Neural cell (in vitro differentiated cells): ENCODE data around the gene ZBTB44. TPM values are rescaled to one million over a fixed set of nuclear protein-coding genes. Genes with fewer than 3 reads are reported as not detected.

Source experiments
- H2AFZ ChIP-seq: fragments of 200-600, 300-800 bp; sonication (generic), shearing (Covaris generic); 2 replicates; pipeline ENCODE4 v1.6.0; 2014; ENCODE audit warnings: low read depth, mild to moderate bottlenecking, antibody characterized with exemption, low read length, moderate library complexity
- H3F3A ChIP-seq: fragments of 200-600 bp; shearing (Covaris generic); 2 replicates; pipeline ENCODE4 v1.6.1; 2016; ENCODE audit warnings: mild to moderate bottlenecking, moderate library complexity, mixed read lengths, antibody characterized with exemption, low read length; ENCODE audit not compliant: insufficient read depth, poor library complexity, severe bottlenecking
- H3K27ac ChIP-seq: fragments of 200-600, 300-800 bp; sonication (generic), shearing (Covaris generic); 2 replicates; pipeline ENCODE4 v1.5.1; 2014; ENCODE audit warnings: mild to moderate bottlenecking, low read length, moderate library complexity
- H3K27me3 ChIP-seq: fragments of 300-800, 200-600 bp; sonication (generic), shearing (Covaris generic); 2 replicates; pipeline ENCODE4 v1.6.0; 2014; ENCODE audit warnings: mild to moderate bottlenecking, low read depth, low read length, moderate library complexity; ENCODE audit not compliant: insufficient read depth
- H3K36me3 ChIP-seq: fragments of 300-800, 200-600 bp; sonication (generic), shearing (Covaris generic); 2 replicates; pipeline ENCODE4 v1.5.1; 2014; ENCODE audit warnings: mild to moderate bottlenecking, antibody characterized with exemption, low read length, moderate library complexity; ENCODE audit not compliant: insufficient read depth
- H3K4me2 ChIP-seq: fragments of 300-800, 200-600 bp; sonication (generic), shearing (Covaris generic); 2 replicates; pipeline ENCODE4 v1.6.0; 2014; ENCODE audit warnings: mild to moderate bottlenecking, low read length
- H3K4me3 ChIP-seq: fragments of 300-800, 200-600 bp; sonication (generic), shearing (Covaris generic); 2 replicates; pipeline ENCODE4 v1.5.1; 2014; ENCODE audit warnings: mild to moderate bottlenecking, low read length, moderate library complexity
- H3K79me2 ChIP-seq: fragments of 200-600 bp; shearing (Covaris generic); replicated peaks from 2 replicates; pipeline ENCODE4 v1.6.0; 2014; ENCODE audit warnings: mild to moderate bottlenecking, low read length, moderate library complexity; ENCODE audit not compliant: insufficient read depth
- H3K9ac ChIP-seq: fragments of 300-800, 200-600 bp; sonication (generic), shearing (Covaris generic); 2 replicates; pipeline ENCODE4 v1.6.1; 2016; ENCODE audit warnings: mild to moderate bottlenecking, low read length, mixed read lengths
- H3K9me2 ChIP-seq: fragments of 200-600 bp; shearing (Covaris generic); 2 replicates; pipeline ENCODE4 v1.6.1; 2016; ENCODE audit warnings: mild to moderate bottlenecking, low read length, mixed read lengths; ENCODE audit not compliant: insufficient read depth
- H3K9me3 ChIP-seq: fragments of 200-600, 300-800 bp; sonication (generic), shearing (Covaris generic); 2 replicates; pipeline ENCODE4 v1.6.1; 2016; ENCODE audit warnings: mild to moderate bottlenecking, mixed run types, low read length, moderate library complexity, mixed read lengths
- H4K20me1 ChIP-seq: fragments of 200-600 bp; shearing (Covaris generic); 2 replicates; pipeline ENCODE4 v1.6.1; 2016; ENCODE audit warnings: mild to moderate bottlenecking, mixed run types; ENCODE audit not compliant: insufficient read depth
- CTCF ChIP-seq: fragments of 450-650 bp; IDR thresholded peaks from 2 replicates; pipeline ENCODE4 v1.5.1; 2014; ENCODE audit warnings: antibody characterized with exemption, mild to moderate bottlenecking, moderate library complexity; ENCODE audit not compliant: poor library complexity, severe bottlenecking
- EP300 ChIP-seq: fragments of 450-650 bp; conservative IDR thresholded peaks from 2 replicates; pipeline ENCODE4 v1.6.1; 2014; ENCODE audit warnings: antibody characterized with exemption, mild to moderate bottlenecking, moderate library complexity; ENCODE audit not compliant: poor library complexity, severe bottlenecking
- EZH2 ChIP-seq: fragments of 200-600, 300-800 bp; shearing (Covaris generic), sonication (generic); IDR thresholded peaks from 2 replicates; pipeline ENCODE4 v1.6.1; 2014; ENCODE audit warnings: antibody characterized with exemption, low read length, borderline replicate concordance, mild to moderate bottlenecking; ENCODE audit not compliant: insufficient read depth, poor library complexity, severe bottlenecking
- MXI1 ChIP-seq: fragments of 450-650 bp; conservative IDR thresholded peaks from 2 replicates; pipeline ENCODE4 v1.6.1; 2014; ENCODE audit warnings: antibody characterized with exemption, mild to moderate bottlenecking; ENCODE audit not compliant: poor library complexity, severe bottlenecking
- POLR2AphosphoS5 ChIP-seq: IDR thresholded peaks from 2 replicates; pipeline ENCODE4 v1.6.1; 2012
- RAD21 ChIP-seq: fragments of 450-650 bp; conservative IDR thresholded peaks from 2 replicates; pipeline ENCODE4 v1.6.1; 2014; ENCODE audit warnings: antibody characterized with exemption, mild to moderate bottlenecking, moderate library complexity
- SMC3 ChIP-seq: fragments of 450-650 bp; conservative IDR thresholded peaks from 2 replicates; pipeline ENCODE4 v1.6.1; 2014; ENCODE audit warnings: antibody characterized with exemption, mild to moderate bottlenecking, moderate library complexity; ENCODE audit not compliant: poor library complexity
- TAF1 ChIP-seq: IDR thresholded peaks from 2 replicates; pipeline ENCODE4 v1.6.1; 2012; ENCODE audit warnings: low read depth
- polyA plus RNA-seq: library from polyadenylated mRNA; depleted of rRNA; stranded (reverse); fragments of >200 nt; gene quantifications from 2 replicates; pipeline ENCODE4 v1.2.3, GENCODE V29; 2014
- TF ChIP-seq, protein P1 (sequence below): IDR thresholded peaks from 2 replicates; pipeline ENCODE4 v1.6.1; 2012; ENCODE audit warnings: borderline replicate concordance

ZBTB44 gene
- polyA plus RNA-seq, 1 donor from 2014 or later: 23.3 TPM

- Histone ChIP-seq H4K20me1 (no peaks in the 10 kb centered on the region), H3K79me2 (no peaks in the 10 kb centered on the region), H3K27ac (no peak overlapping the region), H2AFZ (no peak overlapping the region), H3K36me3 (no peaks in the 10 kb centered on the region), H3F3A (no peaks in the 10 kb centered on the region), H3K9ac (no peak overlapping the region), H3K4me3 (no peak overlapping the region), H3K9me2 (no peaks in the 10 kb centered on the region), H3K9me3 (no peaks in the 10 kb centered on the region), H3K27me3 (no peaks in the 10 kb centered on the region), H3K4me2 (no peak overlapping the region)
- TF ChIP-seq RAD21 (no peak), MXI1 (no peak), EZH2 (no peak), CTCF (no peak), TAF1 (no peak), SMC3 (no peak), POLR2AphosphoS5 (no peak), EP300 (no peak)
- TF ChIP-seq, protein P1, sequence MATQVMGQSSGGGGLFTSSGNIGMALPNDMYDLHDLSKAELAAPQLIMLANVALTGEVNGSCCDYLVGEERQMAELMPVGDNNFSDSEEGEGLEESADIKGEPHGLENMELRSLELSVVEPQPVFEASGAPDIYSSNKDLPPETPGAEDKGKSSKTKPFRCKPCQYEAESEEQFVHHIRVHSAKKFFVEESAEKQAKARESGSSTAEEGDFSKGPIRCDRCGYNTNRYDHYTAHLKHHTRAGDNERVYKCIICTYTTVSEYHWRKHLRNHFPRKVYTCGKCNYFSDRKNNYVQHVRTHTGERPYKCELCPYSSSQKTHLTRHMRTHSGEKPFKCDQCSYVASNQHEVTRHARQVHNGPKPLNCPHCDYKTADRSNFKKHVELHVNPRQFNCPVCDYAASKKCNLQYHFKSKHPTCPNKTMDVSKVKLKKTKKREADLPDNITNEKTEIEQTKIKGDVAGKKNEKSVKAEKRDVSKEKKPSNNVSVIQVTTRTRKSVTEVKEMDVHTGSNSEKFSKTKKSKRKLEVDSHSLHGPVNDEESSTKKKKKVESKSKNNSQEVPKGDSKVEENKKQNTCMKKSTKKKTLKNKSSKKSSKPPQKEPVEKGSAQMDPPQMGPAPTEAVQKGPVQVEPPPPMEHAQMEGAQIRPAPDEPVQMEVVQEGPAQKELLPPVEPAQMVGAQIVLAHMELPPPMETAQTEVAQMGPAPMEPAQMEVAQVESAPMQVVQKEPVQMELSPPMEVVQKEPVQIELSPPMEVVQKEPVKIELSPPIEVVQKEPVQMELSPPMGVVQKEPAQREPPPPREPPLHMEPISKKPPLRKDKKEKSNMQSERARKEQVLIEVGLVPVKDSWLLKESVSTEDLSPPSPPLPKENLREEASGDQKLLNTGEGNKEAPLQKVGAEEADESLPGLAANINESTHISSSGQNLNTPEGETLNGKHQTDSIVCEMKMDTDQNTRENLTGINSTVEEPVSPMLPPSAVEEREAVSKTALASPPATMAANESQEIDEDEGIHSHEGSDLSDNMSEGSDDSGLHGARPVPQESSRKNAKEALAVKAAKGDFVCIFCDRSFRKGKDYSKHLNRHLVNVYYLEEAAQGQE: no peak
Observed at GRCh38 chr11:130215531-130216220, 99.0 kb downstream of the ZBTB44 start.

DNA sequence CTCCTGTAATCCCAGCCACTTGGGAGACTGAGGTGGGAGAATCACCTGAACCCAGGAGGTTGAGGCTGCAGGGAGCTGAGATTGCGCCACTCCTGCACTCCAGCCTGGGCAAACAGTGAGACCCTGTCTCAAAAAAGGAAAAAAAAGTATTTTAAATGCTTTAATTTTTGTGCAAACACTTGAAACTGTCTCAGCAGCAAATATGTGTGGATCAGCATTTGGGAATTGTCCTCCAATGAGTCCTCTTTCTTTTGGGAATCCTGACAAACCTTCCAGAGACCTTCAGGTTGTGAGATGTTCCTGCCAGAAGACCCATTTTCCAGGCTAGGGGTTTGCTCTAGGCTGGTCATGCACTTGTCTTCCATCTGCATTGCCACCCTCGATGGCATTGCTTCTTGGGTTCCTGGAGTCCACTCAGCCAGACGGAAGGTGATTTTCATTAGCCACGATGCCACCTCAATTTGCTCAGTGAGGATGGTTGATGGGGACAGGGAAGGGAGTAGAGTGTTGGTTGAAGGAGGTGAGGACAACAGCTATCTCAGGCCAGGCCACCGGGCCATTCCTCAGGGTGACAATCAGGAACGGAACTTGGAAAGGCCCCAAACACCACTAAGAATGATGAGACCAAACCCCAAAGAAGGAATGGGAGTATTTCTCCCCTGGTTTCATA, 99.7 kb downstream of the ZBTB44 start:
- H3K9ac ChIP-seq: no peak overlapping the region
- no peaks in the 10 kb centered on the region for H3F3A ChIP-seq
- H4K20me1 ChIP-seq: no peaks in the 10 kb centered on the region
- H3K9me2 ChIP-seq: no peaks in the 10 kb centered on the region
- no peak overlapping the region for H2AFZ ChIP-seq
- no peaks in the 10 kb centered on the region for H3K79me2 ChIP-seq
- no peaks in the 10 kb centered on the region for H3K9me3 ChIP-seq
- H3K36me3 ChIP-seq: no peaks in the 10 kb centered on the region
- no peak overlapping the region for H3K4me2 ChIP-seq
- no peak overlapping the region for H3K27ac ChIP-seq
- TF ChIP-seq TAF1: no peak
- no peak for TF ChIP-seq CTCF
- TF ChIP-seq SMC3: no peak
- TF ChIP-seq EZH2: no peak
- no peak for TF ChIP-seq RAD21
- TF ChIP-seq MXI1: no peak
- TF ChIP-seq, protein P1: no peak
- TF ChIP-seq EP300: no peak
- TF ChIP-seq POLR2AphosphoS5: no peak
- no peak overlapping the region for H3K4me3 ChIP-seq
- no peaks in the 10 kb centered on the region for H3K27me3 ChIP-seq
